ENCODE data around the gene YJU2. TPM values are rescaled to one million over a fixed set of nuclear protein-coding genes. Genes with fewer than 3 reads are reported as not detected.
A peak's percentile ranks its signal among the peaks of the same experiment; 100 is the strongest.

Gene YJU2
- total RNA-seq, 1 experiment from 2014 or later = 26.9 TPM

DNA sequence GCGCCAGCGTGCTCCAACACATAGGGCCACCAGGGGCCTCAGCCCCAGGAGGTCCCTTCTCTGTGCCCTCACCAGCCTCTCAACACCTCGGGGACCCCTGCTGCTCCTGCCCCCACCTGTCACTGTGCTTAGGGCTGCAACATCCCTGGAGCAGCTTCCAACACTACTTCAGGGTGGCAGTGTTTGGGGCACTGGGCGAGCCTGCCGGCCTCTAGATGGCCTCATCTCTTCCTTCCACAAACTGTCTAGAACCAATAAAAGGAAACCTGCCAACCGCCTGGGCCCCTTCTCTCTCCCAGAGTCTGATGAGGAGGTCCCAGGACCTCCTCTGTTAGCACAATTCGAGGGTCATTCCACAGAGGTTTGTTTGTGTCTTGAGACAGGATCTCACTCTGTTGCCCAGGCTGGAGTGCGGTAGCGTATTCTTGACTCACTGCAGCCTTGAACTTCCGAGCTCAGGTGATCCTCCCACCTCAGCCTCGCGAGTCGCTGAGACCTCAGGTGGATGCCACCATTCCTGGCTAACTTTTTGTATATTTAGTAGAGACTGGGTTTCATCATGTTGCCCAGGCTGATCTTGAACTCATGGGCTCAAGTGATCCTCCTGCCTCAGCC is 22.0 kb downstream of the YJU2 start:
- H3K79me2 ChIP-seq (ENCODE audit: insufficient read depth, low read length) = no peaks in the 10 kb centered on the region
- BruUV-seq (replicated peaks) = no TSS peak
- no peak overlapping the region for H3K4me2 ChIP-seq (ENCODE audit: low read length)
- ChIA-PET CTCF (no interaction called here), POLR2A (no interaction called here), RAD21 (ENCODE audit: low non-redundant PET in 1 of 2, low total read pairs in 2 of 2, uncharacterized antibody in 2 of 2, unreplicated experiment in 2 of 2) (no interaction called here)
- H3K27me3 ChIP-seq (ENCODE audit: insufficient read depth, low read length) = no peaks in the 10 kb centered on the region
- H3K9me2 ChIP-seq (ENCODE audit: insufficient read depth) = no peaks in the 10 kb centered on the region
- H2AFZ ChIP-seq (ENCODE audit: low read depth, low read length, poor library complexity, severe bottlenecking) = no peak overlapping the region
- TF ChIP-seq, protein P1, sequence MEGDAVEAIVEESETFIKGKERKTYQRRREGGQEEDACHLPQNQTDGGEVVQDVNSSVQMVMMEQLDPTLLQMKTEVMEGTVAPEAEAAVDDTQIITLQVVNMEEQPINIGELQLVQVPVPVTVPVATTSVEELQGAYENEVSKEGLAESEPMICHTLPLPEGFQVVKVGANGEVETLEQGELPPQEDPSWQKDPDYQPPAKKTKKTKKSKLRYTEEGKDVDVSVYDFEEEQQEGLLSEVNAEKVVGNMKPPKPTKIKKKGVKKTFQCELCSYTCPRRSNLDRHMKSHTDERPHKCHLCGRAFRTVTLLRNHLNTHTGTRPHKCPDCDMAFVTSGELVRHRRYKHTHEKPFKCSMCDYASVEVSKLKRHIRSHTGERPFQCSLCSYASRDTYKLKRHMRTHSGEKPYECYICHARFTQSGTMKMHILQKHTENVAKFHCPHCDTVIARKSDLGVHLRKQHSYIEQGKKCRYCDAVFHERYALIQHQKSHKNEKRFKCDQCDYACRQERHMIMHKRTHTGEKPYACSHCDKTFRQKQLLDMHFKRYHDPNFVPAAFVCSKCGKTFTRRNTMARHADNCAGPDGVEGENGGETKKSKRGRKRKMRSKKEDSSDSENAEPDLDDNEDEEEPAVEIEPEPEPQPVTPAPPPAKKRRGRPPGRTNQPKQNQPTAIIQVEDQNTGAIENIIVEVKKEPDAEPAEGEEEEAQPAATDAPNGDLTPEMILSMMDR (IDR thresholded peaks at IDR 0.05 in 2 of 3, conservative IDR thresholded peaks at IDR 0.05 in 1 of 3; ENCODE audit: borderline replicate concordance in 1 of 3, insufficient read depth in 1 of 3, low read depth in 2 of 3, low read length in 2 of 3) = peak in 1 of 3 experiments; percentile 17; a peak in 1 of 6 replicates
- TF ChIP-seq, protein P2, sequence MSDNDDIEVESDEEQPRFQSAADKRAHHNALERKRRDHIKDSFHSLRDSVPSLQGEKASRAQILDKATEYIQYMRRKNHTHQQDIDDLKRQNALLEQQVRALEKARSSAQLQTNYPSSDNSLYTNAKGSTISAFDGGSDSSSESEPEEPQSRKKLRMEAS (IDR thresholded peaks at IDR 0.05) = no peak
- no peak for TF ChIP-seq RAD21 (IDR thresholded peaks at IDR 0.05; ENCODE audit: low read depth)
- peak overlapping the region; percentile 18; the same call in 1 of the 2 replicates for H3K27ac ChIP-seq (ENCODE audit: low read depth, low read length)
- intact Hi-C loops (cut with micrococcal nuclease) = loop anchor here (10.0 kb wide), 1 partner anchor 256 kb away; no protein-coding TSS in a partner anchor
- H3K36me3 ChIP-seq (ENCODE audit: control insufficient read depth in 1 of 2, insufficient read depth in 2 of 2, low read length in 2 of 2) = peaks cover 2 to 14% of the 10 kb centered on the region in 2 experiments; a peak in 3 of 4 replicates
- H4K20me1 ChIP-seq (ENCODE audit: insufficient read depth) = no peaks in the 10 kb centered on the region
- H3K4me3 ChIP-seq (replicated peaks in 1 of 2; ENCODE audit: low read depth in 1 of 2, low read length in 2 of 2) = no peak overlapping the region
- ATAC-seq = no peak
- no peak overlapping the region for H3K9ac ChIP-seq (ENCODE audit: low read length)
- no peaks in the 10 kb centered on the region for H3K9me3 ChIP-seq (ENCODE audit: control insufficient read depth in 1 of 2, insufficient read depth in 1 of 2, low read depth in 1 of 2, low read length in 2 of 2)
- peaks cover 0 to 7% of the 10 kb centered on the region in 2 experiments; a peak in 1 of 4 replicates for H3K4me1 ChIP-seq (ENCODE audit: control insufficient read depth in 1 of 2, insufficient read depth in 2 of 2, low read length in 2 of 2)
- no peak for DNase-seq (ENCODE audit: low read depth, low spot score)

DNA sequence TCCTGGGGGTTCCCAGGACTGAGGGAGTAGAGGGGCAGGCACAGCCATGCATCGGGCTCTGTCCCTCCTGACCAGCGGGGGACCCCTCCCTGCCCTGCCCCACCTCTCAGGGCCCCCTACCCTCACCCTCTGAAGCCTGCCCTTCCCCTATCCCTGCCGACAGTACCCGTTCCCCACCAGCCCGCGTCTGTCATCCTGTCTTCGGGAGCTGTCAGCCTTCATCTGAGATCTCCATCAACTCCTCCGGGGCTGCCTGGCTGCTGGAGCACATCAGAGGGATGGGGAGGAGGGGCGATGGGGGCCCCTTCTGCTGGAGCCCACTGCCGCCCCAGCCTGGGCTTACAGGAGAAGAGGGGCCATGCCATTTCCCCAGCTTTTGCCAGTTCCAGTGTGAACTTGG is 26.0 kb downstream of the YJU2 start:
- no peaks in the 10 kb centered on the region for H3K9me2 ChIP-seq (ENCODE audit: insufficient read depth)
- CTCF ChIA-PET = no interaction called here
- no peak overlapping the region for H3K9ac ChIP-seq (ENCODE audit: low read length)
- no peaks in the 10 kb centered on the region for H3K27me3 ChIP-seq (ENCODE audit: insufficient read depth, low read length)
- no TSS peak for BruUV-seq (replicated peaks)
- H3K79me2 ChIP-seq (ENCODE audit: insufficient read depth, low read length) = no peaks in the 10 kb centered on the region
- H2AFZ ChIP-seq (ENCODE audit: low read depth, low read length, poor library complexity, severe bottlenecking) = no peak overlapping the region
- RAD21 ChIA-PET (ENCODE audit: low non-redundant PET in 1 of 2, low total read pairs in 2 of 2, uncharacterized antibody in 2 of 2, unreplicated experiment in 2 of 2) = no interaction called here
- H3K36me3 ChIP-seq (ENCODE audit: control insufficient read depth in 1 of 2, insufficient read depth in 2 of 2, low read length in 2 of 2) = peaks cover 2 to 9% of the 10 kb centered on the region in 2 experiments; a peak in 2 of 4 replicates
- no peaks in the 10 kb centered on the region for H3K9me3 ChIP-seq (ENCODE audit: control insufficient read depth in 1 of 2, insufficient read depth in 1 of 2, low read depth in 1 of 2, low read length in 2 of 2)
- H3K27ac ChIP-seq (ENCODE audit: low read depth, low read length) = no peak overlapping the region
- no peak for DNase-seq (ENCODE audit: low read depth, low spot score)
- ATAC-seq = no peak
- H3K4me3 ChIP-seq (replicated peaks in 1 of 2; ENCODE audit: low read depth in 1 of 2, low read length in 2 of 2) = no peak overlapping the region
- intact Hi-C loops (cut with micrococcal nuclease) = no loop called here
- no peaks in the 10 kb centered on the region for H3K4me1 ChIP-seq (ENCODE audit: control insufficient read depth in 1 of 2, insufficient read depth in 2 of 2, low read length in 2 of 2)
- no peak overlapping the region for H3K4me2 ChIP-seq (ENCODE audit: low read length)
- no peaks in the 10 kb centered on the region for H4K20me1 ChIP-seq (ENCODE audit: insufficient read depth)
- POLR2A ChIA-PET = no interaction called here
- TF ChIP-seq RAD21 (IDR thresholded peaks at IDR 0.05; ENCODE audit: low read depth) (no peak), EZH2 (IDR thresholded peaks at IDR 0.05) (no peak), SIN3A (IDR thresholded peaks at IDR 0.05; ENCODE audit: low read depth) (no peak), TCF7L2 (IDR thresholded peaks at IDR 0.05; ENCODE audit: borderline replicate concordance, extremely low read depth, insufficient read depth, insufficient read length) (no peak), JUND (IDR thresholded peaks at IDR 0.05) (no peak), POLR2AphosphoS5 (IDR thresholded peaks at IDR 0.05; ENCODE audit: low read depth, low read length) (no peak), ZNF274 (IDR thresholded peaks at IDR 0.05; ENCODE audit: low read depth, low read length) (no peak), FOSL1 (IDR thresholded peaks at IDR 0.05; ENCODE audit: low read depth) (no peak), SP1 (IDR thresholded peaks at IDR 0.05; ENCODE audit: low read depth) (no peak)
- TF ChIP-seq, protein P1 (IDR thresholded peaks at IDR 0.05 in 2 of 3, conservative IDR thresholded peaks at IDR 0.05 in 1 of 3; ENCODE audit: borderline replicate concordance in 1 of 3, insufficient read depth in 1 of 3, low read depth in 2 of 3, low read length in 2 of 3) = no peak
- TF ChIP-seq, protein P3, sequence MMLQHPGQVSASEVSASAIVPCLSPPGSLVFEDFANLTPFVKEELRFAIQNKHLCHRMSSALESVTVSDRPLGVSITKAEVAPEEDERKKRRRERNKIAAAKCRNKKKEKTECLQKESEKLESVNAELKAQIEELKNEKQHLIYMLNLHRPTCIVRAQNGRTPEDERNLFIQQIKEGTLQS (IDR thresholded peaks at IDR 0.05) = no peak
